ENCODE results near the gene MACROD2.
A peak's percentile ranks its signal among the peaks of the same experiment; 100 is the strongest.

MACROD2 gene

DNA sequence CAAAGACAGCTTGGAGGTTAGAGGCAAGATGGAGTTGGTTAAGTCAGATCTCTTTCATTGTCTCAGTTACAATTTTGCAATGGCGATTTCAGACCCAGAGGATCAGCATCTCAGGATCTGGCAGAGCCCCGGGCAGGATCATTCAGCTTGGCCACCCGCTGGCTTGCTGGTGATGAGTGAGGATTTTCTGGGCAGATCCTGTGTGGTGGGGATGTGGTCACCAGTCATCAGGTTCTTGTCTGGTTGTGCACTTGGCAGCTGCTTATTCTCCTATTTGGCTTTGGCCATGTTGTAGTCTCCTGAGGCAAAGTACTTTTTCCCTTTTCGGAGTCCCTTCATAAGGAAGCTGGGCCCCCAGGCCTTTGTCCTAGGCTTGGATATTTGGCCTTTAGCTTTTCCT lies 1624.0 kb downstream of the MACROD2 start:
- DNase-seq, result no peak

- DNase-seq, result no peak
Observed at GRCh38 chr20:15619816-15620215, 1624.5 kb downstream of the MACROD2 start.

DNA sequence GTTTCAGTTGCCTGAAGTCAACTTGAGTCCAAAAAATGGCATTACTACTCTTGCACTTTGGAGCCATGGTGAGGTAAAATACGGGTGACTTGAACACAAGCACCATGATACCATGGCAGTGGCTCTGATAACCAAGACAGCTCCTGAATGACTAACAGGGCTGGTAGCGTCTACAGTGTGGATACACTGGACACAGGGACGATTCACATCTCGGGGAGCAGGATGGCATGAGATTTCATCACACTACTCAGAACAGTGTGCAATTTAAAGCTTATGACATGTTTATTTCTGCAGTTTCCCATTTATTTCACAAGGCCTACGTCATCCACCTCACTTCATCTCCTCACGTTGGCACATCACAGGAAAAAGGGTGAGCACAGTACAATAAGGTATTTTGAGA lies 1627.1 kb downstream of the MACROD2 start:
- no peak for DNase-seq

- no peak for DNase-seq
Observed at GRCh38 chr20:15623215-15623614, 1627.9 kb downstream of the MACROD2 start.

DNA sequence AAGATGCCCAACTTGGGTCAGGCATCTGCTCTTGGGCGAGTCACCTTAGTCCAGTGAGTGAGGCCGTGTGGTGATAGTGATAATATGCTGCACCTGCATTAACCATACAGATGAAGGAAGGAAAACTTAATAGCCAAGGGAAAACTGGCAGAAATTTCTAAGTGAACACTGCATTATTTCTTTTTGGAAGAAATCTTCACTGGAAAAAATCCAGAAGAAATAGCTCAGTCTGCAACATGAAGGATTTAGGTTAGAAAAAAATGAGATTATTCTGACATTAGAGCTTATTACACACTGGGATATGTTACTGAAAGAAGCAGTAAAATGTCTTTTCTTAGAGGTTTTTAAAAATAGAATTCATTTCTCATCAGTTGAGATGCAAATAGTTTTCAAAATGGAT lies 1630.7 kb downstream of the MACROD2 start:
- no peak for DNase-seq

GRCh38 chr20:15627089-15627488 lies 1631.8 kb downstream of the MACROD2 start:
- DNase-seq, result no peak

- DNase-seq, result no peak
Observed at GRCh38 chr20:15627501-15627903, 1632.2 kb downstream of the MACROD2 start.

DNA sequence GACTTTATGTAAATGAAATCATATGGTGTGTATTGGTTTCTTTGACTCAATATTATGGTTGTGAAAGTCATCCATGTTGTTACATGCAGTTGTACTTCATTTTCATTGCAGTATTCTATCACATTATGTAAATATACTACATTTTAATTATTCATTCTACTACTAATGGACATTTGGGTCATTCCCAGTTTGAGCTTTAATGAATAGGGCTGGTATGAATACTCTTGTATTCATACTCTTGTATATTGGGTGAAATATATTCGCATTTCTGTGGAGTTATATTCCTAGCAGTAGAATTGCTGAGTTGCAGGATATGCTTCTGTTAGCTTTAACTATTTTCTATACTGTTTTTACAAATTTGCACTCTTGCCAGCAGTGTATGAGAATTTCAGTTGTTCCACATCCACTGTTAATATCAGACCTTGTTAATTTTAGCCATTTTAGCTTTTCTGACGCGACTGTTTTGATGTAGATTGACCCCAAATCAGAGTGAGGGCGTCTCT lies 1633.6 kb downstream of the MACROD2 start:
- DNase-seq, result no peak

- no peak for DNase-seq
Observed at GRCh38 chr20:15630360-15630759, 1635.0 kb downstream of the MACROD2 start.

GRCh38 chr20:15632680-15633079 lies 1637.4 kb downstream of the MACROD2 start:
- no peak for DNase-seq

DNA sequence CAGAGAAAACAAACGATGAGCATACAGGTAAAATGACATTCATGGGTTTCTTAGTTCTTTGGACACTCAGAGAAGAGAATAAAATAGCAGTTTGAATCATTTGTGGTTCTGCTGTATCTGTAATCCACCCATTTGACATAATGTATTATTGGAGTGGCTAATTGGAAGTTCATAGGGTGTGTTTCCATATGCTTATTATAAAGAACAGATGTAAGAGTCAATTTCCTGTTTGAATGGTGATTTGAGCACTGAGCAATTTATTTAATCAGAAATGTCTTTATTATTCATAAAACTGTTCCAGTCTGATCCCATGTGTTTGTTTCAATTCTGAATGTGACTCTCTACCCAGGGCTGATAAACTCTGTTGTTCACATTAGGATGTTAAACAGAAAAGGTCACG lies 1638.8 kb downstream of the MACROD2 start:
- no peak for DNase-seq

- DNase-seq, result no peak
Observed at GRCh38 chr20:15637546-15637945, 1642.2 kb downstream of the MACROD2 start.

DNA sequence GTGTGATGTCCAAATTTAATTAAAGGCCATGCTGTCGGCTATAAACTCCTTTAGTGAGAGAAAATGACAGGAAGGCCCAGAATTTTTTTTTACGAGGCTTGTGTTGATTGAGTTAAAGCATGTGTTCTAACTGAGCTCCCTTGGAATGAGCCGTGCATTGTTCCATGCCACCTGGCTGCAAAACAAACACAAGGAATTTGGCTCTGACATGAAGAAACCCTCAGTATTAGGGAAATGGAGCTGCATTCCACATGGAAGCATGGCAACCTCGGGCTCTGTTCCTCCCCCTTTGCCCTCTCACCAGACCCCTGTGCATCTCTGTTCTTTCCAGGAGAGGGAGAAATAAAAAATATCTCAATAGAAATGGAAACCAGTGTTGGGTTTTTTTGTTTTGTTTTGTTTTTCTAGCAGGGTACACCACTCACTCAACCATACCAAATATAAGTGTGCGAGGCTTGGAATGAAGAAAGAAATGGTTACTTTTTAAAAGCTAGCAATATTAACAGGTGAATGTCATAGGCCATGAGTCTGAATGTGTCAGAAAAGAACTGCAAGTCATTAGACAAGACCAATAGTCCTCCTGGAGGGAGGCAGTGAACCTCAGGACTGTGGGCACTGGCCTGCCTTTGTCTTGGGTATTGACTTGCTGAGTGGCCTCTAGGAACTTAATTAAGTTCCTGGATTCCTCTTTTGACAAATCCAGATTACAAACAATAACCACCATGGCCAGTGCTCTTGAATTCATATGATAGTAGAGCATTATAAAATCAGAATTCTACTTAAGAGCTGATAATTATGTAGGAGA lies 1642.8 kb downstream of the MACROD2 start:
- peak in 1 of 2 experiments; percentile 22 for DNase-seq

- no peak for DNase-seq
Observed at GRCh38 chr20:15638816-15639215, 1643.5 kb downstream of the MACROD2 start.

GRCh38 chr20:15639839-15640238 lies 1644.5 kb downstream of the MACROD2 start:
- DNase-seq, result no peak

DNA sequence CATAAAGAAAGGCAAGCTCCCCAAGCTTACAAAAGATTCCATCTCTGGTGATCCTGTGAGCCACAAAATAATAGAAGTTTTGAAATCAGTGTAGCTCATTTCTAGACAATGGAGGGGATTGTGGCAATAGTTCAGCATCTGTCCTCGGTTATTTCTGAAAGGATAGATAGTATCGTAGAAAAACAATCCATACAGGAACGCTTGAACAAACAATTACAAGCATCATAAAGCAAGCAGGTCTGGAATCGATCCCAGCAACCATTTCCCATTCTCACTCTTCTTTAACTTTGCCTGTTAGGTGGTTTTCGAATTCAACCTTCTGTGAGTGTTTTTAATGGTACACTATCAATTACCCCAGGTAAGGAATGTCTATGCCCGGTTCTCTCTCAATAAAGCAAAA lies 1646.8 kb downstream of the MACROD2 start:
- DNase-seq, result no peak

GRCh38 chr20:15642676-15643075 lies 1647.4 kb downstream of the MACROD2 start:
- DNase-seq, result no peak

DNA sequence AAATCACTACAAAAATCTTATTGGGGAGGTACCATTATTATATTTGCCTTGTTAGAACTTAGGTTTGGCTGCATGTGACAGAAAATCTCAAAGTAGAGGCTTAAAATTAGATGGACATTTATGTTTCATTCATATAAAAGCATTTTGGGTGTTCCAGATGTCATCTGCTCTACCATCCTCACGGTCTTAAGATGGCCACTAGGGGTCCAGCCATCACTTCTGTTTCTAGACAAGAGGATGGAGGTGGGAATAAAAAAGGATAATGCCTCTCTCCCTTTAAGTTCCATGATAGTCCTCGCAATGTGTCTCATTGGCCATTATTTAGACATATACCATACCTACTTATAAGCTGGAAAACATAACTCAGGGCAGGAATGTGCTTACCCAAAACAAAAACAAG lies 1648.4 kb downstream of the MACROD2 start:
- DNase-seq, result no peak

DNA sequence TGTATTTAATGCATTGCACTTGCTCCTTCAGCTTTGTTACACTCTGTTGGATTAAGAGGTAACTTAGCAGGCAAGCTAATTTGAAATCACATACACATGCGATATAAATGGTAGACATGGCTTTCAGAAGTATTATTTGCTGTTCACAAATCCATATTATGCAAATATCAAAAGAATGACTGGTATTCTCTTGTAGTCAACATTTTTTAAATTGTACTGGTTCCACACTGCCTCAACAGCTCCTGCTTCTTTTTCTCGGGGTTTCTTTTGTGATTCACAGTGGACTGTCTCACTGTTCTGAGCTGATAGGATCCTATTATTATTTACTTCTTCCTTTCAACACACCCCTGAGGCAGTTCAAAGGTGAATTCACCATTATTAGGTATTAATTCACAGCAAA lies 1650.5 kb downstream of the MACROD2 start:
- no peak for DNase-seq

DNA sequence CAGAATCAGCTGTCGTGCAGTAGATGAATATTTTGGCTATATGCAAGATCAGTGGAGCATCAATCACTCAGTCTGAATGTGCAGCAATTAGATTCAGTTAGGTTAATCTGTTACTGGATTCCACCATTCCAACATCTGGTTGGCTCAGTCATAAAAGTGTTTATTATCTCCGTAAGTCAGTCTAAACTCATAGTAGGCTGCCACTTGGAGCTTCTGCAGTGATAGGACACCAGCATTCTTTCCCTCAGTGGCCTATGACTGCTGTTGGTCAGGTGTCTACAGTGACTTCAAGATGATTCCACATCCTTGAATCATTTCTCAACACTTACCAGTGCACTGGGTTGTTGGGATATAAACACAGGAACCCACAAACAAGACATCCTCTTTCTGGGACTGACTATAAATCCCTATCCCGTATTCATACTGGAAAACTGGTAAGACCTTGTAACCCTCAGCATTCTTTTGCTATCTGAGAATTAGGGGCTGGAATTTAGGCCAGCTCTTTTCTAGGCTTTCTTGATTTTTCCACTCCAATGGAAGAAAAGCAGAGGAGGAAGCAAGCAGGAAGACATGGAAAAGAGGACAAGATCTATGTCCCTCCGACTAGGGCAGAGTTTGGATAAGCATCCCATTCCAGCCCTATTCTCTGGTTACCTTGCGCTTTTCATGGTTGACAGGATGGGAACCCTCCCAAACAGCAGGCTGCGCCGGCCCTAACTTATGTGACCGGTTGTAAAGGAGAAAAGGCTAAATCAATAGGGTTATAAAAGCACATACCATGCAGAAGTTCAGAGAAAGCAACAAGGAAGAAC lies 1658.3 kb downstream of the MACROD2 start:
- DNase-seq, result no peak

DNA sequence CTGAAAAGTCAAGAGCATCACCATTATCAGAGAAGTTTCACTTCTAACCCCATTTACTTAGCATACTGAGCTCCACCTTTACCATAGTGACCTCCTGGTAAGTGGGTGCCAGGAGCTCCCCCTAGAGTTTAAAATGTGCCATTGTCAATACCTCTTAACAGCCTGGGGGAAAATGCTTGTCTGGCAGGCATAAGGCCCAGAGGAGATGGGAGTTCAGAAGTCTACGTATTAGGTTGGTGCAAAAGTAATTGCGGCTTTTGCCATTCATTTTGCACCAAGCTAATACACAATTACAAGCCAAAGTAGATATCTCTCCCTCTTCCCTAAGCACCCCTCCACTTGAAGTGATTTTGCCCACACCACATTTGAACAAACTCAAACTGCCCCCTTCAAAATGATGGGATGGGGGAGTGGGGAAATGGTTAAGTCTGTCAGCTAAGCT lies 1658.9 kb downstream of the MACROD2 start:
- DNase-seq, result peak; percentile 37 to 67

DNA sequence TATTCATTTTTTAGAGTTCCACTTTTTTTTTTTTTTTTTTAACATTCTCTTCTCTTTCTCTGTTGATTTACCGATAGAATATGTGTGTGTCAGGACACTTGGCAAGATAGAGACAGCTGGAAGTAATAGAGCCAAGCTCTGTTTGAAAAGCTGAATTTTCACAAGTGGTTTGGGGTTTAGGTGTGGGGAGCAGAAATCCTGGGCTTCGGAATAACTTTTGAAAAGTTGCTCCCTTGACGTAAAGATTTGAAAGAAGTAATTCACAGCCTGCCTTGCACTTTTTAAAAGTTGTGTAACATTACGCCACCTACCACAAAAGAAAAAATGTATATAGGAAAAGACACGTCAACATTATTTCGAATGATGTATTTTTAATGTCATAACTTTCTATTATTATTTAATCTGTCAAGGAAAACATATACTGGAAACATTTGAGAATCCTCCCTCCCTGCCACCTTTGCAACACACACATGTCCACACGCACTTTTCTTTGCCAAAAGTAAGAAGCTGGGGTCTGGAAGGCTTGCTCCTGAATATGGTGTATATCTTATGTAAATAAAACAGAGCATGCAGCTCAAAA lies 1660.1 kb downstream of the MACROD2 start:
- DNase-seq, result no peak

DNA sequence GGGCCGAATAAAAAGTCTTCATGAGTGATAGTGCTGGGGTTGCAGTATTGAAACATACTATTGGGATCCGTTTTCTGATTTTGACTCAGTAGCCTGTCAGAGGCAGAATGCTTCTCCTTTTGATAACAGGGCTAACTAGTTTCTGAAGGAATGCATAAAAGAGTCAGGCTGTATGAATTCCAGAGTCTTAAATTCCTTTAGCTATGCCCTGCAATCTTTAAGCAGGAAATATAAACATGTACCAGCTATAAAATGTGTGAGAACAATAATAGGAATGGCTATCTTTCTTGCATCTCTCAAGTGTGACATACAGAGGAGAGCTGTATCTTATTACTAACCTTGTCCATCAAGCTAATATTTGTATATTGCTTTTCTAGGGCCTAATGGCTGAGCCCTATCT lies 1660.8 kb downstream of the MACROD2 start:
- no peak for DNase-seq

DNA sequence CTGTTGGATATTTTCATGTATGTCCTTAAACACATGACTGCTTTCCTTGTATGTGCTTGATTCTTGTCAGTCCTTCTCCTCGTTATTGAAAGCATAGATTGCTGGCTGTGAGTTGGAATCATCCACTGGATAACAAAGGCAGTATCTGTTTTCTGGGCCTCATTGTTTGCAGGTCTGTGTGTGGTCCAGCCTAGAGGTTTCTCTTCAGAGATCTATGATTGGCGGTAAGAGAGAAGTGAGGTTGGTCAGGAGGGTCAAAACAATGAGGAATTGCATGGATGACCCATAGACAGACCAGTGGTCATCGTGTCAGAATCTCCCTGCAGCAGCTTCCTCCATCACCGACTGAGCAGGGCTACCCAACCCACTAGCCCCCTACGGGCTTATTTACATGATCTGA lies 1663.0 kb downstream of the MACROD2 start:
- DNase-seq, result no peak
